GM21576 (cell line): Measurements from ENCODE around the gene OXTR.

Source experiments
- ATAC-seq: cut with Tn5 transposase; IDR thresholded peaks from one replicate; pipeline ENCODE4 v1.9.1; 2021; ENCODE audit warnings: mild to moderate bottlenecking, moderate library complexity; ENCODE audit not compliant: unreplicated experiment

OXTR gene

DNA sequence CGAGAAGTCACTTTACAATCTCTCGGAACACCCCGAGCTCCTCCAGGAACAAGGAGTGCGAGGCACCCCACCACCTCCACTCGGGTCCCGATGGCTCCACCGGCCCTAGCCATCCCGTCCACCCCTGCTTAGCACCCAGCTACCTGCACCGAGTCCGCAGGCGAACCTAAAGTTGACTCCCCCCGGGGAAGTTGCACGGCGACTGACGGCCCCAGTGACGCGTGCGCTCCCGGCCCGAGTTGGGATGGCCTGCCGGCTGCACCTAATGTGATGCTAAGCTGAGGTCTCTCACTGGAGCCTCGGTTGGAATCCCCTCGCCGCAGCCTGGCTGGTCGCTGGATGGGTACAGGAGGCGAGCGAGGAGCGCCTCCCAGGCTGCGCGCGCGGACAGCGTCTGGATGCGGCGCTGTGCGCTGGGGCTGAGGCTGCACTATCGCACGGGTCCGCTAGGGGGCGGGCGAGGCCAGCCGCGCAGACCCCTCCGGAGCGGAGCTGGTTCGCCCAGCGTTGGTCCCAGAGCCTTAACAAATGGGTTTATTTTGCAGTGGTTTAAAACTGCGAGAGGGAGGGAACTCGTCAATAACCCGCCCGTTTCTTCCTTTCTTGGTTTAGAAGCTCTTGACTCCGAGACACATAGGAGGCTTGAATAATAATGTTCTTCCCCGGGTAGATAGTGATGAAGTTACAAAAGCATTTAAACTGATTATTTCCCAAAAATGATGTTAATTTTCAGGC is at the start of gene OXTR:
Gene OXTR (minus strand): TSS at position 526 of the 735 bp plus-strand sequence. CDS start 1,426 bp downstream, outside the sequence.
- ATAC-seq: peak; percentile 73

DNA sequence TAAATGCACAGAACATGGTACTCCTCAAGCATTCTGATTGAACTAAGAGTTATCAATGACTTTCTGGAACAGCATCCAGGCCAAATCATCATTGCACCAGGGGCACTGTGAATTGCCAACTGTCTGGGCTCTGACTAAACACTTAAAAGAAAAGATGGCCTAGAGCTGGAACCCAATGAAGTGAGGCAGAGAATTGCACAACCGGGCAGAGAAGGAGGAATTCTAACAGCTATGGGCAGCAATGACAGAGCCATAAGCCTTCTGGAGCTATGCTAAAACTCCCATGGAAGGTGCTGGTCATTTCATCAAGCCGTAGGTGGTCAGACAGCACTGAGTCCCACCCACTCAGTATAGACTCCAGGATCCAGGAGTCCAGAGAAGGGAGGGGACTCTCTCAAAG is 48.1 kb upstream of the OXTR start:
- no peak for ATAC-seq

DNA sequence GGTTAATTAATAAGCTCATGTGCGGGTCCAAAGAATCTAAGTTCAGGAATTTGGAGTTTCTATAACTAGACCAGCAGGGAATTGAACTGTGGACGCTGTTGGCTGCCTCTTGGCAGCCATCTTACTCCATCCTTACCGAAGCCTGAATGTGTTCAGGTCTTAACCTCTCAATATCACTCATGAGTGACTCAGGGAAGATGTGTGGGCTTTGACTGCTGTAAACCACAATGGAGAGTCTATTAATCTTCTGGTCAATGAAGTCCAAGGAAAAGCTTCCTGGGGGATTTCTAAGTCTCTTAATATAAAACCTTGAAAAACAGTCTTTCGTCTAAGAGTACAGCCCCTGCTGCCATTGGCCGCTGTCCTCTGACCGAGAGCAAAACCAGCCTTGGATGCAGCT is 46.7 kb upstream of the OXTR start:
- ATAC-seq: no peak

DNA sequence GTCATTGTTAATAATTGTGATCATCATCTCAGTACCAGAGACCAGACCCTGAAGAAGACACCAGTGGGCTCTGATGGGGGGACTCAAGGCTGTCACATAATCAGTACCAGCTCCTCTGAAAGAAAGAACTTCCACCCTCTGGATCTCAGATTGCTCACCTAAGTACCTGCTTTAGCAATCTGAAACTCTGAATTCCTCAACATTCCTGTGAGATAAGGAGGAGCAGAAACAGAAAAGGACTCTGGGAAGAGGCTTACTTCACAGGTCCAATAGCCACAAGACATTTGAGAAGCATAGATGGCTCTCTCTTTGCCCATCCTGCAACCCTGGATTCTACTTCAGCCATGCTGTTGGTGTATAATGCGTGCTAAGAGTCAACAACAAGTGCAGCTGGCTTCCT is 44.0 kb upstream of the OXTR start:
- no peak for ATAC-seq

DNA sequence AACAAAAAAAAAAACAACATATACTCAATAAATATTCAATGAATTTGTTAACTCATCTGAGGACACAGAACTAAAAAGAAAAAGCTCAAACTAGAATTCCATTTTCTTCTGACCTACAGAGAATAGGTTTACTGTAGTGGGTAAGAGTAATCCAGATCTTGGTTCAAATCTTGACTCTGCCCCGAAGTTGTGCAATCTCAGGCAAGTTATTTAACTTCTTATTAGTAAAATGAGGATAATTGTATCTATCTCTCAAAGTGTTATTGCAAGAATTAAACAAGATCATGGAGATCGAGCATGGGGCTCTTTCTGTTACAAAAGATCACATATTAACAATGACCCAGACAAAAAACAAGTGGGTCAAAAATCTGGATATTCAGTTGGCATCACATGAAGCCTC is 41.1 kb upstream of the OXTR start:
- ATAC-seq: no peak

DNA sequence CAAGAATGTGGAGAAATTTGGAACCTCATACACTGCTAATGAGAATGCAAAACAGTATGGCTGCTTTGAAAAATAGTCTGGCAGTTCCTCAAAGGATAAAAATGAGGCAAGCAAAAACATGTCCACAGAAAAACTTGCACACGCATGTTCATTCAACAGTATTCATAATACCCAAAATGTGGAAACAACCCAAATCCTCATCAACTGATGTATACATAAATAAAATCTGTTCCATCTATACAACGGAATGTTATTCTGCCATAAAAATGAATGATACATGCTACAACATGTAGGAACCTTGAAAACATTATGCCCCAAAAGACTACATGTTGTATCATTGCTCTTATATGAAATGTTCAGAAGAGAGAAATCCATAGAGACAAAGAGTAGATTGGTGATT is 36.4 kb upstream of the OXTR start:
- ATAC-seq: no peak

DNA sequence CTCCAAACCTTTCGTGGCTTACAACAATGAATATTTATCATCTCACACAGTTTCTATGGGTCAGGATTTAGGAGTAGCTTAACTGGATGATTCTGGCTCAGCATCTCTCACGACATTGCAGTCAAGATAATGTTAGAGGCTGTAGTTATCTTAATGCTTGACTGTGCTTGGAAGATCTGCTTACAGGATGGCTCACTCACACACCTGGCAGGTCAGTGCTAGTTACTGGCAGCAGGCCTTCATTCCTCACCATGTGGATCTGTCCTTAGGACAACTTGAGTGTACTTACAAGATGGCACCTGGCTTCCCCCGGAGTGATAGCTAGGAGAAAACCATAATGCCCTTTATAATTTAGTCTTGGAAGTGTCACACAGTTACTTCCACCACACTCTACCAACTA is 32.8 kb upstream of the OXTR start:
- no peak for ATAC-seq

DNA sequence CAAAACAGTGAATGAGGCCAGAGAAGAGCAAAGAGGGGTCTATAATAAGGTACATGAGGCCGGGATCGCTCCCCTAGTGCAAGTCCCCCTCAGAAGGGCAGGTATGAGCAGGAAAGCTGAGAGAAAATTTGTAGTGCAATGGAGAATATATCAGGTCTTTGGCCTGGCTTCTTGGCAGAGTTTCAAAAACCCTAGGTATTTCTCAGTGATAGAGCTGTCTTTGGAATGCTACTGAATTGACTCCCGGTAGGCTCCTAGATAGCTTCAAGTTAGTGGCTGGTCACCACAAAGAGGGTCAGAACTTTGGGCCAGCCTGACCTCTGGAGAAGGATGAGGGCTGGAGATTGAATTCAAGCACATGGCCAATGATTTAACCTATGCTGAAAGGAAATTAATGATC is 30.6 kb upstream of the OXTR start:
- no peak for ATAC-seq

DNA sequence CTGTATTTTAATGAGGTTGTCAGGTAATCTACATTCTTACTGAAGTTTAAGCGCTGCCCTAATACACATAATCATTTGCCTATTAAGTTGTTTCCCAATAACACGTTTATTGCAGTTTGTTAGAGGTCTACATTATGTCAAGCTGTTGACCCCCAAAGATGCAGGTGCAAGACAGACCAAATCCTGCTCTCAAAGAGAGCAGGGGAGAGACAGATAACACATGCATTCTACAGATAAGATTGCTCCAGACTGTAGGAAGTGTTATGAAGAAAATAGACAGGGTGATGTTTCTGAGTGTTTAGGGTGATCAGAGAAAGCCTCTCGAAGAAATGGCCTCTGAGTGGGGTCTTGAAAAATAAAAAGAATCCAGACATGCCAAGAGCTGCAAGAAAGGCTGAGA is 24.8 kb upstream of the OXTR start:
- no peak for ATAC-seq

DNA sequence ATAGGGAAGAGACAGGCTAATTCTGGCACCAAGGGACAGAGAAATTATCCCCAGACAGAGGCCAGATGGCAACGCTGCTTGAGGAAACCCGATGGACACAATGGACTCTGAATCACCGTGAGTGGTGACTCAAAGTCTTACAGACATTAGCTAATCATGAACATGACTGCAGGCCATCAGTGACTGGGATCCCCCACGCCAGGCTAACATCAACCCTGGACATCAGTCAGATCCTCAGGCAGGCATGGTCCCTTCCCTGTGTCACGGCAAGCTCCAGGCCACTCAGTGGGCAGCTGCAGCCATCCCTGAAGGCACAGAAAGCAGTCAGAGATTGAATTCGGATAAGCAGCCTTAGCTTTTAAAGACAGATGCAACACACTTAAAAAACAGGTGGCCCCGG is 23.8 kb upstream of the OXTR start:
- ATAC-seq: no peak

DNA sequence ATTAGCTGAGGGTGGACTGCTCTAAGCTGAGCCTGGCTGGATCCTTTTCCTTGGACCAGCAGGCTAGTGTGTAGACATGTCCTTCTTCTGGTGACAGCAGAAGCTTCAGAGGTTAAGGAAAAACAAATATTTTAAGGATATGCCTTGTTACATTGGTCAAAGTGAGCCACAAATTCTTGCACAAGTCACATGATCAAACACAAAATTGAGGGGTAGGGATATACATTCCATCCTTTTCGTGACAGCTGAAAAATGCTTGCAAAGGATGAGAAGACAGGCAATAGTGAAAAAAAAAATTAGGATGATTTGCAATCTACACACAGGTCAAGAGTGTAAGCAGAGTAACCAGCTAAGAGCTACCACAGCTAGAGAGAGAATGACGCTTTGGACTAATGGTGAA is 21.1 kb upstream of the OXTR start:
- ATAC-seq: no peak

DNA sequence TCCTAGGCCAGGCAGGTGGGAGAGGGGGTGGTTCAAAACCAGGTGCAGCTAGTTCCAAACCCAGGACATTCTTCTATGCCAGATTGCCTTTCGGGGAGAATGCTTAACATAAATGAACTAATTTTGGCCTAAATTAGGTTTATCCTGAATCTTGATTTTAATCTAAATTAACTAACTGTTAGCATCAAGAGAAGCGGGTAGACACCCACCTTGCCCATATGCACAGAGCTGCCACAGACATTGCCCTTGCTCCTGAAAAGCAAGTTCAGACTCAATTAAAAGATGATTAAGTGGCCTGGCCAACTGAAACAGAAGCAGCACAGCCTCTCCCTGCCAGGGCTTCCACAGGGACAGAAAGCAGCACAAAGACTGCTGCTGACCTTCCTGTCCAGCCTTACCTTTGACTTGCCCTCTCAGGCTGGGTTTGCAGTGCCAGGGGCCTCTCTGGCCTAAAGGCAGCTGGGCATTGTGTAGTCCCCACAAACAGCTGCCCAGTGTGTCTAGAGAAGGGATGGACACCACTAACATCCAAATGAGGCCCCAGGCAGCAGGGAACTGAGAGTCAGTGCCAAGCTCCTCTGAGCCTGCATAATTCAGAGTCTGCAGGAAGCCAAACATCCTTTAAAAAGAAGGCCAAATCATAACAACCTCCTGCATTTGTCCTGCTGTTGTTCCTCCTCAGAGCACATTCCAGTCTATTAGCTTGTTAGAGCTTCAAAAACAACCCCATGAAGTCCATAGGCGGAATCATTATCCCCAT is 15.4 kb upstream of the OXTR start:
- ATAC-seq: no peak

DNA sequence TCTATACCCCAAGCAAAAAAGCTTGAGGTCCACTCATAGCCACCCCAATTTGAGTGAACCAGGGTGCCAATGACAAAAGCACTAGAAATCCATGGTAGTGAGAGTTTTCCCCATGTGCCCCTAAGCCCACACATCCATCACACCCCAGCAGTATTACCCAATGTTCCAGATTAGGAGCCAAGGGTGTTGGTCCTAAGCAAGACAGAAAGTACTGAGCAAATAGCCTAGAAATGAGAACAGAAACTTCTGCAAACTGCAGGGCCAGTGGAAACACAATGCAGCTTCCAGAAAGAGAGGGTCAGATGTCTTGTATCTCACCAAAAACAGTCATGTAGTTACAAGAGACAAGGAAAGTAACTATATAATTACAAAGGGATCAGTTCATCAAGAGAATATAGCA is 10.9 kb upstream of the OXTR start:
- ATAC-seq: no peak

DNA sequence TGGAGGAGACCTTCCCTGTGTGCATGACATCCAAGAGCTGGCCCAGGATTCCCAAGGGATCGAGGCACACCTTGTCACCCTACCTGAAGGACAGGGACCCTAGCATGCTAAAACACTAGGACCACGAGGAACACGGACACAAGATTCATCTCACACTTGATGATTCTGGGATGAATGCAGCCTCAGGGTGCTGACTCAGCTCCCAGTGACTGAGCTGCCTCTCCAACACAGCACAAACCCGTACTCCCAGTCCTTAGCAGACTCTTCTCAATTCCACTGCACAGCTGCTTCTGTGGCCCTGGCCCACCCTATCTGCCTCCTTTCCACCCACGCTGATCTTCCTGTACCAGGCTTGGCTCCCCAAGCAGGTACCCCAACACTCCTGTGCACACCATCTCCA is 9.1 kb upstream of the OXTR start:
- no peak for ATAC-seq

DNA sequence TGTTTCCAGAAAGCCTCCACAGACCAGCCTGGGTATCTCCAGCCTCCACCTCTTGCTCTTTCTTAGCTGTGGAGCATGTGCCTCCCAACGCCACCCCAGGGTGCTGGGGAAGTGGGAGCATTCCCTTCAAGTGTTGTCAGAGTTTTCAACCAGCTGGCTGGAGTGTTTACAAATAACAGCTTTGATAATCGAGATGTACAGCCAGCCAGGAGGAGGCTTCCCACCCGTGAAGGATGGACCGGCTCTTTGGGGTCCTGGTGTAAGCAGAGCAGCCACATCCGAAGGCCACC is 8.5 kb upstream of the OXTR start:
- no peak for ATAC-seq

DNA sequence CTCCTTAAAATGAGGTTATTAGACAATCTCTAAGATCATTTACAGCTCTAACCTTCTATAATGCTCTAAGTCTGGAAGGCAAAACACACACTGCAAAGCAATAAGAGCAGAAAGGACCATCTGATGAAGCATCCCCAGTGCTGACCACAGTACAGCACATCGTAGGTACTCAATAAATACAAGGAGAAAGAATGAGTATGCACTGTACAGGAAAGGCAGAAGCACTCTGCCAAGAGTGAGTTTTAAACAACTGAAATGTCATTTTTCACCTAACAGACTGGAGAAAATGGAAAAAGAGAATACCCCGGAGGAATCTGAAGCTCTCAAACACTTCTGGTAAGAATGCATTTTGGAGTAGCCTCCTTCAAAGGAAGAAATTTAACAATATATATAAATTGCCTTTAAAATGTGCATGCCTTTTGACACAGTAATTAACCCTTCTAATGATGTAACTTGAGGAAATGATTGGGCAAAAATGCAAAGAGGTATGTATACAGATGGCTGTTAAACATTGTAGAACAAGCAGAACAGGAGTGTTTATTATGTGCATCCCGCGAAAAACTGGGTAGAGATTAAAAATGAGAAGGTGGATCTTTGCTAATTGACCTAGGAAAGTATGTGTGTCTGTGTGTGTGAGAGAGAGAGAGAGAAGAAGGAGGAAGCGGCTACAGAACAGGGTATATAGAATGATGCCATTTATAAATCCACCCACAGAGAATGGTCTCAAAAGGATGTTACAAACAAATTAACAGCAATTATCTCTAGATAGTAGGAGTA is 8.0 kb upstream of the OXTR start:
- ATAC-seq: no peak

DNA sequence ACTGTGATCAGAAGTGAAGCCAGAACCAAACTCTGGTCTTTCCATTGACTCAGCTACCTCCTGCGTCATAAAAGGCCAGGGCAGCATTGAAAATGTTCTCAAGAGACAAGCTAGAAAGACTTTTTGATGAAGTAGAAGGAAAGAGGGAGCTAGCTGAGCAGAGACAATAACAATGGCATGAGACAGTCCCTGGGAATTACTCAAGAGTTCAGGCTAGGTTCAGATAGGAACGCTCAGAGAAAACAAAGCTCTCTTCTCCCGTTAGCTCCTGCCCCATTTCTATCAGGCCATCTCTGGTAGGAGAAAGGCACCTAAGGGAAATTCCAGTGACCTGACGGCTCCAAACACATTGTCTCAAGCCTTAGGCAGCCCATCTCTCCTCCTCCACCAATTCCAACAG is 7.0 kb upstream of the OXTR start:
- ATAC-seq: no peak

DNA sequence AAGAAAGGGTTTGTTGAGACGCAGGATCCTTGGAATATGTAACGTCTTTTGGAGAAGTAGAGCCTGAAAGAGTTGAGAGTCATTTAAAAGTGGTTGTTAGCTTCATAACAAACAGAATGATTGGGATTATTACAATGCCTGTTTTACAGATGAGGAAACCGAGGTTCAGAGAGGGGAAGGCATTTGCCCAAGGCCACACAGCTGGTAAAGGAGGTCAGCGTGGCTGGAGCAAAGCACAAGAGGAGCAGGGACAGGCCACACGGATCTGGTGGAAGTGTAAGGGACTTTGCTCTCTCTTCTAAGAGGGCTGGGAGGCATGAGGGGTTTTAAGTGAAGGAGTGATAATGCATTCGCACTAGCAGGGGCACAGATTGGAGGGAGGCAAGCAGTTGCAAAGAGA is 6.2 kb upstream of the OXTR start:
- ATAC-seq: no peak

DNA sequence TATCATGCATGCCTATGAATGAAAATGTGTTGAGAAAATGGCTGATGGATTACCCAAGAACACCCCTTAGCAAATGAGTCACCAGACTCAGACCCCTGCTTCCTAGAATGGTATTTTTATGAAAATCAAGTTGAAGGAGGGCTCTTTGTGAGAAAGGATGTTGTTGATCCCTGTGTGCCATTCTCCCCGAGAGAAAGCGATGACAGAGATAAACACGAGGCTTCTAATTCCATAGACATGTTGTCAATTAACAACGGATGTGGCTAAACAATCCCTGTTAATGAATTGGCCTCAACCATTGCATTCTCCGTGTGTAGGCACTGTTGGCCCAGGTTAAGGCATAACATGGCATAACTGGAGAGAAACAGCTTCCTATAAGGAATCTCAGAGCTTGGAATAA is 5.8 kb upstream of the OXTR start:
- ATAC-seq: no peak

DNA sequence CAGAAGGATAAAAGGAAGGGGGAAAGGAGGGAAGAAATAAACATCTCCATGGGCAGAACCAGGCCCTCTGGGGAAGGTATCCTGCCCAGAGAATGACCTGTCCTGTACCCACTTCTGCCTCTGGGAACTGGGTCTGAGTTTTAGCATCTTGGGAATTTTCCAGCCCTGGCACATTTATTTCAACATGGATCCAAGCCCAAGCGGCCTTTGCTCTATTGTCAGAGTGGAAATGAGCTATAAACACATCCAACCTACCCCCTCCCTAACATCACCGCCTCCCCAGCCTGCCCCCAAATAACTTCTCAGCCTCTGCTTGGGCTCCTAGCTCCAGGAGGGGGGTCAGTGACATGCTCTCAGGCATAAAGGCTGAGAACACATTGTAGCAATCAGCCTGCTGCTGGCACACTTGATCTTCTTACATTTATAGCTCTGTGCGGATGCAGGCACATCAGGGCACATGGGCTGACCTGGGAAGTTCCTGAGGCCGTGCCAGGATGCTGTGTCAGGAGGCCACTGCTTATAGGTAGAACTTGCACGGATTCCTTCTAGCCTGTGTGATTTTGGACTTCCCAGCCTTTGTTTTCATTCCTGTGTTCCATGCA is 4.6 kb upstream of the OXTR start:
- ATAC-seq: no peak

DNA sequence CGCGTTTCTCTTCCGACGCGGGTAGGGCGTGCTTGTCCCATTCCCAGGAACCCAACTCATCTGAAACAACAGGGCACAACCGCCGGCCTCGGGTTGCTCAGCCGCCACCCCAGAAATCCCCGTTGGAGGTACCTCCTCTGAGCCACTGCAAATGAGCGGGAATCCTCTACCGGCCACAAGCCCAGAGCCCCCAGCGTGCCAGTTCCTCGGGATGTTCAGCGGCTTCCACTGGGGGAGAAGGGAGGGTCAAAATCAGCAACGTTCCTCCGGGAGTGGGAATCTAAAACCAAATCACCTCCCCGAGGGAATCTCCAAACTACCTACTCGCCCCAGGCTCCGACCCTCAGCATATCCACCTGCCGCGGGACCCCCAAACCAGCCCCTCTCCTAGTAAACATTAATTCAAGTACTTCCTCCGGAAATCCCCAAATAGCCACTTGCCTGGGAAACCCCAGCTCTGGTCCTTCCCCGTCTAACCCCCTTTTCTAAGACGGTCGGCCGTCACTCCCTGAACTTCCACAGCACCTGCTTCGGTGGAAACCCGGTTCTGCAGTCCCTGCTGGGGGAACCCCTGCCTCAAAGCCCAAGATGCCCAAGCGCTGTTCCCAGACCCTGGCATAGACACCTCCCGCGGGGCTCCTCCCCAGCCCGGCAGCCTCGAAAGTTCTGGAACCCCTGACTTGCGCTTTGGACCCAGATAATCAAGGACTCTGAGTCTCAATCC is 887 bp downstream of the OXTR start:
- peak; percentile 23 for ATAC-seq
